ENCODE results near the gene WDR5. TPM values are rescaled to one million over a fixed set of nuclear protein-coding genes. Genes with fewer than 3 reads are reported as not detected.

Gene WDR5
- total and polyA plus RNA-seq, 2 experiments from 2014 or later: 37.0 to 56.6 TPM

DNA sequence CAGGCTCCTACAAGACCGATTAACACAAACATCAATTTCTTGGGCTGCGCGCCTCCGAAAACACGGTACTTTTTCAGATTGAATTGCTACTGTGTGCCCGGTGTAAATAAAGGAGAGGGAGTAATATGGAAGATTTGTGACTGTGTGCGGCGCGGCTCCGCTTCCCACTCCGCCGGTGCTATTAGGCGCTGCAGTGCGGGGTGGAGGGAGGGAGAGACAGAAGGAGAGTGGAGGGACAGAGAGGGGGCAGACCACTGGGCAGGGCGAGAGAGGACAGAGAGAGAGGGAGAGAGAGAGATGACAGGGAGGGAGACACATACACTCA lies 53.2 kb downstream of the WDR5 start:
- Mint-ChIP-seq H3K9me3 (0 out of 3 replicates have a peak, but pooled peaks cover 2% of the 10 kb centered on the region), H3K4me3 (peak overlapping the region; percentile 57), H3K27me3 (ENCODE audit: insufficient read depth, low read depth, poor library complexity) (peaks cover 6% of the 10 kb centered on the region), H3K27ac (no peak overlapping the region), H3K36me3 (ENCODE audit: low read depth) (no peaks in the 10 kb centered on the region; the same call in 2 of the 3 replicates), H3K4me1 (peaks cover 7% of the 10 kb centered on the region)
- ATAC-seq (peak; percentile 46), DNase-seq (ENCODE audit: low spot score) (no peak)
- Histone ChIP-seq H3K79me2 (replicated peaks; ENCODE audit: insufficient read depth) (no peaks in the 10 kb centered on the region), H4K20me1 (replicated peaks; ENCODE audit: insufficient read depth) (no peaks in the 10 kb centered on the region), H3K9me2 (ENCODE audit: insufficient read depth) (no peaks in the 10 kb centered on the region), H3K4me2 (no peak overlapping the region), H3K27me3 (ENCODE audit: insufficient read depth) (no peaks in the 10 kb centered on the region), H3K4me3 (no peak overlapping the region), H3K27ac (ENCODE audit: low read depth) (no peak overlapping the region), H3K4me1 (ENCODE audit: insufficient read depth) (no peaks in the 10 kb centered on the region), H3K36me3 (ENCODE audit: insufficient read depth) (no peaks in the 10 kb centered on the region), H3F3A (replicated peaks; ENCODE audit: low read depth) (no peaks in the 10 kb centered on the region), H2AFZ (peak overlapping the region; percentile 92)
- TF ChIP-seq CREB1 (CRISPR knock-in tag; IDR thresholded peaks at IDR 0.05; ENCODE audit: low read depth) (no peak), EZH2phosphoT487 (IDR thresholded peaks at IDR 0.05; ENCODE audit: unreplicated experiment) (no peak), EZH2 (IDR thresholded peaks at IDR 0.05; ENCODE audit: low read depth, unreplicated experiment) (no peak), STAT1 (IDR thresholded peaks at IDR 0.05; ENCODE audit: unreplicated experiment) (no peak), ZNF331 (CRISPR knock-in tag; IDR thresholded peaks at IDR 0.05; ENCODE audit: low read depth) (no peak), JUNB (IDR thresholded peaks at IDR 0.05; ENCODE audit: unreplicated experiment) (no peak), POLR2AphosphoS5 (IDR thresholded peaks at IDR 0.05; ENCODE audit: low read depth) (no peak)
- TF ChIP-seq, protein P1, sequence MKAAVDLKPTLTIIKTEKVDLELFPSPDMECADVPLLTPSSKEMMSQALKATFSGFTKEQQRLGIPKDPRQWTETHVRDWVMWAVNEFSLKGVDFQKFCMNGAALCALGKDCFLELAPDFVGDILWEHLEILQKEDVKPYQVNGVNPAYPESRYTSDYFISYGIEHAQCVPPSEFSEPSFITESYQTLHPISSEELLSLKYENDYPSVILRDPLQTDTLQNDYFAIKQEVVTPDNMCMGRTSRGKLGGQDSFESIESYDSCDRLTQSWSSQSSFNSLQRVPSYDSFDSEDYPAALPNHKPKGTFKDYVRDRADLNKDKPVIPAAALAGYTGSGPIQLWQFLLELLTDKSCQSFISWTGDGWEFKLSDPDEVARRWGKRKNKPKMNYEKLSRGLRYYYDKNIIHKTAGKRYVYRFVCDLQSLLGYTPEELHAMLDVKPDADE (IDR thresholded peaks at IDR 0.05): no peak
- TF ChIP-seq, protein P2, sequence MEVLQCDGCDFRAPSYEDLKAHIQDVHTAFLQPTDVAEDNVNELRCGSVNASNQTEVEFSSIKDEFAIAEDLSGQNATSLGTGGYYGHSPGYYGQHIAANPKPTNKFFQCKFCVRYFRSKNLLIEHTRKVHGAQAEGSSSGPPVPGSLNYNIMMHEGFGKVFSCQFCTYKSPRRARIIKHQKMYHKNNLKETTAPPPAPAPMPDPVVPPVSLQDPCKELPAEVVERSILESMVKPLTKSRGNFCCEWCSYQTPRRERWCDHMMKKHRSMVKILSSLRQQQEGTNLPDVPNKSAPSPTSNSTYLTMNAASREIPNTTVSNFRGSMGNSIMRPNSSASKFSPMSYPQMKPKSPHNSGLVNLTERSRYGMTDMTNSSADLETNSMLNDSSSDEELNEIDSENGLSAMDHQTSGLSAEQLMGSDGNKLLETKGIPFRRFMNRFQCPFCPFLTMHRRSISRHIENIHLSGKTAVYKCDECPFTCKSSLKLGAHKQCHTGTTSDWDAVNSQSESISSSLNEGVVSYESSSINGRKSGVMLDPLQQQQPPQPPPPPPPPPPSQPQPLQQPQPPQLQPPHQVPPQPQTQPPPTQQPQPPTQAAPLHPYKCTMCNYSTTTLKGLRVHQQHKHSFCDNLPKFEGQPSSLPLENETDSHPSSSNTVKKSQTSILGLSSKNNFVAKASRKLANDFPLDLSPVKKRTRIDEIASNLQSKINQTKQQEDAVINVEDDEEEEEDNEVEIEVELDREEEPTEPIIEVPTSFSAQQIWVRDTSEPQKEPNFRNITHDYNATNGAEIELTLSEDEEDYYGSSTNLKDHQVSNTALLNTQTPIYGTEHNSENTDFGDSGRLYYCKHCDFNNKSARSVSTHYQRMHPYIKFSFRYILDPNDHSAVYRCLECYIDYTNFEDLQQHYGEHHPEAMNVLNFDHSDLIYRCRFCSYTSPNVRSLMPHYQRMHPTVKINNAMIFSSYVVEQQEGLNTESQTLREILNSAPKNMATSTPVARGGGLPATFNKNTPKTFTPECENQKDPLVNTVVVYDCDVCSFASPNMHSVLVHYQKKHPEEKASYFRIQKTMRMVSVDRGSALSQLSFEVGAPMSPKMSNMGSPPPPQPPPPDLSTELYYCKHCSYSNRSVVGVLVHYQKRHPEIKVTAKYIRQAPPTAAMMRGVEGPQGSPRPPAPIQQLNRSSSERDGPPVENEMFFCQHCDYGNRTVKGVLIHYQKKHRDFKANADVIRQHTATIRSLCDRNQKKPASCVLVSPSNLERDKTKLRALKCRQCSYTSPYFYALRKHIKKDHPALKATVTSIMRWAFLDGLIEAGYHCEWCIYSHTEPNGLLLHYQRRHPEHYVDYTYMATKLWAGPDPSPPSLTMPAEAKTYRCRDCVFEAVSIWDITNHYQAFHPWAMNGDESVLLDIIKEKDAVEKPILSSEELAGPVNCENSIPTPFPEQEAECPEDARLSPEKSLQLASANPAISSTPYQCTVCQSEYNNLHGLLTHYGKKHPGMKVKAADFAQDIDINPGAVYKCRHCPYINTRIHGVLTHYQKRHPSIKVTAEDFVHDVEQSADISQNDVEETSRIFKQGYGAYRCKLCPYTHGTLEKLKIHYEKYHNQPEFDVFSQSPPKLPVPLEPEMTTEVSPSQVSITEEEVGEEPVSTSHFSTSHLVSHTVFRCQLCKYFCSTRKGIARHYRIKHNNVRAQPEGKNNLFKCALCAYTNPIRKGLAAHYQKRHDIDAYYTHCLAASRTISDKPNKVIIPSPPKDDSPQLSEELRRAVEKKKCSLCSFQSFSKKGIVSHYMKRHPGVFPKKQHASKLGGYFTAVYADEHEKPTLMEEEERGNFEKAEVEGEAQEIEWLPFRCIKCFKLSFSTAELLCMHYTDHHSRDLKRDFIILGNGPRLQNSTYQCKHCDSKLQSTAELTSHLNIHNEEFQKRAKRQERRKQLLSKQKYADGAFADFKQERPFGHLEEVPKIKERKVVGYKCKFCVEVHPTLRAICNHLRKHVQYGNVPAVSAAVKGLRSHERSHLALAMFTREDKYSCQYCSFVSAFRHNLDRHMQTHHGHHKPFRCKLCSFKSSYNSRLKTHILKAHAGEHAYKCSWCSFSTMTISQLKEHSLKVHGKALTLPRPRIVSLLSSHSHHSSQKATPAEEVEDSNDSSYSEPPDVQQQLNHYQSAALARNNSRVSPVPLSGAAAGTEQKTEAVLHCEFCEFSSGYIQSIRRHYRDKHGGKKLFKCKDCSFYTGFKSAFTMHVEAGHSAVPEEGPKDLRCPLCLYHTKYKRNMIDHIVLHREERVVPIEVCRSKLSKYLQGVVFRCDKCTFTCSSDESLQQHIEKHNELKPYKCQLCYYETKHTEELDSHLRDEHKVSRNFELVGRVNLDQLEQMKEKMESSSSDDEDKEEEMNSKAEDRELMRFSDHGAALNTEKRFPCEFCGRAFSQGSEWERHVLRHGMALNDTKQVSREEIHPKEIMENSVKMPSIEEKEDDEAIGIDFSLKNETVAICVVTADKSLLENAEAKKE (CRISPR knock-in tag; IDR thresholded peaks at IDR 0.05): no peak
- TF ChIP-seq, protein P3, sequence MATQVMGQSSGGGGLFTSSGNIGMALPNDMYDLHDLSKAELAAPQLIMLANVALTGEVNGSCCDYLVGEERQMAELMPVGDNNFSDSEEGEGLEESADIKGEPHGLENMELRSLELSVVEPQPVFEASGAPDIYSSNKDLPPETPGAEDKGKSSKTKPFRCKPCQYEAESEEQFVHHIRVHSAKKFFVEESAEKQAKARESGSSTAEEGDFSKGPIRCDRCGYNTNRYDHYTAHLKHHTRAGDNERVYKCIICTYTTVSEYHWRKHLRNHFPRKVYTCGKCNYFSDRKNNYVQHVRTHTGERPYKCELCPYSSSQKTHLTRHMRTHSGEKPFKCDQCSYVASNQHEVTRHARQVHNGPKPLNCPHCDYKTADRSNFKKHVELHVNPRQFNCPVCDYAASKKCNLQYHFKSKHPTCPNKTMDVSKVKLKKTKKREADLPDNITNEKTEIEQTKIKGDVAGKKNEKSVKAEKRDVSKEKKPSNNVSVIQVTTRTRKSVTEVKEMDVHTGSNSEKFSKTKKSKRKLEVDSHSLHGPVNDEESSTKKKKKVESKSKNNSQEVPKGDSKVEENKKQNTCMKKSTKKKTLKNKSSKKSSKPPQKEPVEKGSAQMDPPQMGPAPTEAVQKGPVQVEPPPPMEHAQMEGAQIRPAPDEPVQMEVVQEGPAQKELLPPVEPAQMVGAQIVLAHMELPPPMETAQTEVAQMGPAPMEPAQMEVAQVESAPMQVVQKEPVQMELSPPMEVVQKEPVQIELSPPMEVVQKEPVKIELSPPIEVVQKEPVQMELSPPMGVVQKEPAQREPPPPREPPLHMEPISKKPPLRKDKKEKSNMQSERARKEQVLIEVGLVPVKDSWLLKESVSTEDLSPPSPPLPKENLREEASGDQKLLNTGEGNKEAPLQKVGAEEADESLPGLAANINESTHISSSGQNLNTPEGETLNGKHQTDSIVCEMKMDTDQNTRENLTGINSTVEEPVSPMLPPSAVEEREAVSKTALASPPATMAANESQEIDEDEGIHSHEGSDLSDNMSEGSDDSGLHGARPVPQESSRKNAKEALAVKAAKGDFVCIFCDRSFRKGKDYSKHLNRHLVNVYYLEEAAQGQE (IDR thresholded peaks at IDR 0.05; ENCODE audit: unreplicated experiment): no peak
- TF ChIP-seq, protein P4, sequence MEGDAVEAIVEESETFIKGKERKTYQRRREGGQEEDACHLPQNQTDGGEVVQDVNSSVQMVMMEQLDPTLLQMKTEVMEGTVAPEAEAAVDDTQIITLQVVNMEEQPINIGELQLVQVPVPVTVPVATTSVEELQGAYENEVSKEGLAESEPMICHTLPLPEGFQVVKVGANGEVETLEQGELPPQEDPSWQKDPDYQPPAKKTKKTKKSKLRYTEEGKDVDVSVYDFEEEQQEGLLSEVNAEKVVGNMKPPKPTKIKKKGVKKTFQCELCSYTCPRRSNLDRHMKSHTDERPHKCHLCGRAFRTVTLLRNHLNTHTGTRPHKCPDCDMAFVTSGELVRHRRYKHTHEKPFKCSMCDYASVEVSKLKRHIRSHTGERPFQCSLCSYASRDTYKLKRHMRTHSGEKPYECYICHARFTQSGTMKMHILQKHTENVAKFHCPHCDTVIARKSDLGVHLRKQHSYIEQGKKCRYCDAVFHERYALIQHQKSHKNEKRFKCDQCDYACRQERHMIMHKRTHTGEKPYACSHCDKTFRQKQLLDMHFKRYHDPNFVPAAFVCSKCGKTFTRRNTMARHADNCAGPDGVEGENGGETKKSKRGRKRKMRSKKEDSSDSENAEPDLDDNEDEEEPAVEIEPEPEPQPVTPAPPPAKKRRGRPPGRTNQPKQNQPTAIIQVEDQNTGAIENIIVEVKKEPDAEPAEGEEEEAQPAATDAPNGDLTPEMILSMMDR (conservative IDR thresholded peaks at IDR 0.05; ENCODE audit: low read depth in 2 of 2): no peak
